IPS-11a (cell line): ENCODE results near the gene XYLB.

ENCODE experiments used
- H3K4me3 ChIP-seq: one replicate; pipeline ENCODE4 v1.5.1; 2013; ENCODE audit warnings: low read depth, low read length, control low read depth

Gene XYLB

DNA sequence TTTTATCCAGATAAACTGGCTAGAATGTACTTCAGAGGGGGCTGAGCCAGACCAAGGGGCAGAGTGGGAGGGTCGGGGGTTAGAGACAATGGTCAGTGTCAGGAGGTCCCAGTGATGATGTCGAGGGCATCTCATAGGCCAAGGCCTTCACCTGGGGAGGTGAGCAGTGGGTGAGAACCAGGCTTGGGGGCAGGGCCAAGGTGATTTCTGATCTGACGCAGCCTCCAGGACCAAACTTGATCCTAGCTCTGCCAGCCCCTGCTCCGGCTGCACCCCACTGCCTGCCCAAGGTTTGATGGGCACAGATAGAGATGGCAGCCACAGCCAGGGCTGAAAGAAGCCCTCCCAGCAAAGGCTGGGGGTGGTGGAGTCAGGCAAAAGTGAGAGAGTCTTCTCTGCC, 14.9 kb downstream of the XYLB start:
- no peak overlapping the region for H3K4me3 ChIP-seq

DNA sequence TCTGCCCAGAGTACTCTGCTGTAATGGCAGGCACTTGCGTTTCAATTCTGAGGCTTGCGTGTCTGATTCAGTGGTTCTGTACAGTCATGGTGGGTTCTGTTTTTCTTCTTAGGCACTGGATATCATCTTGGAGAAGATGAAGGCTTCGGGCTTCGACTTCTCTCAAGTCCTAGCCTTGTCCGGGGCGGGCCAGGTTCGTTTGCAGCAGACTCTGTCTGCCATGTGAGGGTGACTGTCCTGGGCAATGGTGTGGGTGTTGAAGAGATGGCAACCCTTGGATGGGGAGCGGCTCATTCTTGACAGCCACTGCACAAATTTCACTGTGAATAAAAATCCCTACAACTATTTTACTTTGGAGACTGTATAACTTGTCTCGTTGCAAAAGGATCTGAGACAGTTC, 16.2 kb downstream of the XYLB start:
- H3K4me3 ChIP-seq = no peak overlapping the region

DNA sequence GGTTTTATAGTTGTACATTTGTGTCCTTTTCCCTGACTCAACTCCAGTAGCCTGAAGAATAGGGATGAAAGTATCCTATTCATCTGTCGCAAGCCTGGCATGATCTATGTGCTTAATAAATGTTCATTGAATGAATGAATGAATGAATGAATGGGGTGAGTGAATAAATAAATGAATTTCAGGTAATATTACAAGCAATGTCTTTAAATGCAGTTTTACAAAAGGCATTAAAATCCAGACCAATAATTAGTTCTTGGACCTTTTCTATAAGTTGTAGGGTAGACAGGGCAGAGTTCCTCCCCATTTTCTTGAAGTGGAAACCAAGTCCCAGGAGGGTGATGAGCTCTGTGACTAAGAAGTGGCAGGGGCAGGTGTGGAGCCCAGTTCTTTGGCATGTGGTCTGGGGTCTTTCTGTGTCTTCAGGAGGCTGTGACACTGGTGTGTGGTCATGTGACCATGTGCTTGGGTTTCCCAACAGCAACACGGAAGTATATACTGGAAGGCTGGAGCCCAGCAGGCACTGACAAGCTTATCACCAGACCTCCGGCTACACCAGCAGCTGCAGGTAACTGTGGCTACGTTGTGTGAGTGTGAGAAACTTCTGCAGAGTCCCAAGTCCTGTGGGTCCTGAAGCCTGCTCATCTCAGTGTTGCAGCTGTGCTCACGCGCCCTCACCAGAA, 18.3 kb downstream of the XYLB start:
- H3K4me3 ChIP-seq = no peak overlapping the region

DNA sequence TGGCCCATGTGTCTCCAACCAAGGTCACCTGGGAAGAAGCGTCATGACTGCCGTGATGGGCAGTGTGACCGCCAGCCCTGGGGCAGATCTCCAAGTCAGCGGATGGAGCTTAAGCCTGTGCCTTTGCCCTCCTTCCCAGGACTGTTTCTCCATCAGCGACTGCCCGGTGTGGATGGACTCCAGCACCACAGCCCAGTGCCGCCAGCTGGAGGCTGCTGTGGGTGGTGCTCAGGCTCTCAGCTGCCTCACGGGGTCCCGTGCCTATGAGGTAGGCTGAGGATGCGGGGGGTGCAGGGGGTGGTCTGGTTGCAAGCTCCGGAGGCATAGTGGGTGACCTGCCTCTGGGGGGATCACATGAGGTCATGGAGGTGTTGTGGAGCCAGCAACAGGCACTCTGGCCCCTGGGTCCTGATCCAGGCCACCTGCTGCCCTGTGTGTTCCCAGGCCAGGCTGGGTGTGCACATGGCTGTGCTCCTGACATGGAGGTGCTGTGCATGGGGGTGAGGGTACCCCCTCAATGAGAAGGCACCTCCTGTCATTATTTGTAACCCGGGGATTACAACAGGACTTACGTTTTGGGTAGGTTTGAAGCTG, 19.0 kb downstream of the XYLB start:
- H3K4me3 ChIP-seq = no peak overlapping the region

DNA sequence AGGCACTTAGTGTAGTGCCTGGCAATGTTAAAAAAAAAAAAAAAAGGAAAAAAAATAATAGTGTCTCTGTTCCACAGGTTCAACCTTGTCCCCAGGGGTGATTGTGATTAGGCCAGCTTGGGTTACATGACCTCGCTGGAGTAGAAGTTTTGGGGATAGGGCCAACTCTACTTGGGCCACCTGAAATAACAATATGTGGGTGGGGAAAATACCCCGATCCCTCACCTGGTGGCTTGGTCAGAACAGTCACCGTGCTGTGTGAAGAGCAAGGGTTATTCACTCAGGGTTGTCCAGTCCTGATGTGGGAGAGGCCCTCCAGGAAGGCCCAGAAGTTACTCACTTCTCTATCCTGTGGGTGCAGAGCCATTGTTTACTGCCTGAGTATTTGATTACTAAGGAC, 19.5 kb downstream of the XYLB start:
- H3K4me3 ChIP-seq = no peak overlapping the region

DNA sequence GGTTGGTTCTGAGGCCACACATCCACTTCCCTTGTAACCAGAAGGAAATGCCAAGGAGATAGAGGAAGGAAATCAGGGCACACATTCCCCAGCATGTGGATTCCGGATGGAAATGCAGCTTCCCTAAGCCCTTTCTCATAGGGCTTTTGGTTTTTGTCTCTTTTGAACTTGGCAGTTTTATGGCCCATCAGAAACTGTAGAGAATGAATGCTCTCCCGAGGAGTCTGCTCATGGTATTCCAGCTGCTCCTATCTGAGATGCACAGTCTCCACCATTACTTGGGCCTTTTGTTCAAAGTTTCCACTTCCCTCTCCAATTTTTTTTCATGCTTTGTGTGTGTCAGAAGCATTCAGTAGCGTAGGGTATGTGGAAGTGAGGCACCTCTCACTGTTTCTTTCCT, 21.2 kb downstream of the XYLB start:
- H3K4me3 ChIP-seq = no peak overlapping the region

DNA sequence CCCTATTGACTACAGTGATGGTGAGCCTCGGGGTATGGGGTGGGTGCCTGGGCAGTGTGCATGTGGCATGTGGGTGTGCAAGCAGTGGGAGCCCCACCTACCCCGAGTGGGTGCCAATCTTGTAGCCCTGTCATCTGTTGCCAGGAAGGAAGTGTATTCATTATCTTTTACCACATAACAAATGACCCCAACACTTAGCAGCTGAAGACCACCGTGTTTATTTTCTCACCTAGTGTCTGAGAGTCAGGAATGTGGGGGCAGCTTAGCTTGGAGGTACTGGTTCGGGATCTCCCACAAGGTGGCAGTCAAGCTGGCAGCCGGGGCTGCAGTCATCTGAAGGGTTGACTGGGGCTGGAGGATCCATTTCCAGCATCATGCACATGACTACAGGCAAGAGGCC, 21.7 kb downstream of the XYLB start:
- no peak overlapping the region for H3K4me3 ChIP-seq

DNA sequence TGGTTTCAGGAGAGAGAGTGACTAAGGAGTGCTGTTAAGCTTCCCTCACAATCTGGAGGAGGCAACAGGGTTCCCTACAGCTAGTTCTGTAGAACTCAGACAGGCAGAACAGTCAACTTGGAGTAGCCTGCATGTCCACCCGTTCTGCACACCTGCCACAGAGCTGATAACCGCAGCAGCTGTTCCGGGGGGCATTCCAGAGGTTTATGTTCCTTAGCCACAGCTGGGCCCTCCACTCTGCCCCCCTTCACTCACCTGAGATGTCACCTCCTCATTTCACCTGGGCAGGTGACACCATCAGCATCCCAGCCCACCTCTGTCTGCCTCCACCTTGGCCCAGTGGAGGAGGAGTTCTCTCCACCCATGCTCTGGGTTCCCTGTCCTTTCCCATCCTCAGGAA, 22.6 kb downstream of the XYLB start:
- no peak overlapping the region for H3K4me3 ChIP-seq

DNA sequence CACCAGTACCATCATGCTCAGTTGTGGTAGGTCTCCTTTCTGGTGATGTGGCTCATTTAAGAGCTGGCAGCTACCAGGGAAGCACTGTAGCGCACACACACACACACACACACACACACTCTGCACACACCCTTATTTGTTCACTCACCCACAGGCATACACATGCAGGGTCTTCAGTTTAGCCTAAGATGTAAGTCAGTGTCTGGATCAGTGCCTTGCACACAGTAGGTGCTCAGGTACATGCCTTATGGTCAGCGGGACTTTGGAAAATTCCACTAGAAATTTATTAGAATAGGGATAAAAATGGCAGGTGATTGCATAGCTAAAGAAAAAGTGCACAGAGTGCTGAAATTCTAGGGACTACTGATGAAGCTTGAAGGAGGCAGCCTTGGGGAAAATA, 23.6 kb downstream of the XYLB start:
- no peak overlapping the region for H3K4me3 ChIP-seq

DNA sequence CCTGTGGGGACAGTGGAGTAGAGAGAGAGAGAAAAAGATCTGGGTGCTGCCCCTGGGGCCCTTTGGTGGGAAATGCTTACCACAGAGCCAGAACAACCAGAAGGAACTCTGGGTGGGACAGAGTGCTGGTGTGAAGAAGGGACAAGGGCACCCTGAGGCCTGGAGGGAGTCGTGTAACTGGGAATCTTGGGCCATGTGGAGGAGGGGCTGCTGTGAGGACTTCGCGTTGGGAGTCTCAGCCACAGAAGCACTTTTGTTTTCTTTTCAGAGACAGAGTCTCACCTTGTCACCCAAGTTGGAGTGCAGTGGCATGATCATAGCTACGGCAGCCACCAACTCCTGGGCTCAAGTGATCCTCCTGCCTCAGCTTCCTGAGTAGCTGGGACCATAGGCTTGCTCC, 24.3 kb downstream of the XYLB start:
- H3K4me3 ChIP-seq = no peak overlapping the region

DNA sequence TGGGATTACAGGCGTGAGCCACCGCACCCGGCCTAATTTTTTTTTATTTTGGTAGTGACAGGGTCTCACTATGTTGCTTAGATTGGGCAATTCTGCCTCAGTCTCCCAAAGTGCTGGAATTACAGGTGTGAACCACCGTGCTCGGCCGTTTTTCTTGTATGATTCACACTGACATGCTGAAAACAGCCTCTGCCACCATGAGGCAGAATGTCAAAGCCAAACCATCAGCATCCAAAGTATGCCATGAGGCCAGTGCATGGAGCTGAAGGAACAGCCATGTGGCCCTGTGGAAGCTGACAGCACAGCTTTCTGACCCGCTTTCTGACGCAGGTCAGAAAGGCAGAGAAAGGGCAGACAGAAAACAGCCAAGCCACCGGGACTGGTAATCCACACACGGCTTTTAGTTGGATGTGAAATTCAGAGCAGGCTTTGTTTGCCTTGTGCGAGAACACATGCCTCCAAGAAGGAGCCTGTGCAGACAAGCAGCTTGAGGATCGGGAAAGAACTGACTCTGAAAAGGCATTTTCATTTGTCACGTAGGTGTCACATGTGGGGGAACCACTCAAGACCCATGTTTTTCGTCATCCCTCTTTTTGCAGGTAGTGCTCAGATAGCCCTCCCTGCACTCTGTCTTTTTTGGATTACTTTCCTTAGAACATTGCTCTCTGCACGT, 25.1 kb downstream of the XYLB start:
- no peak overlapping the region for H3K4me3 ChIP-seq

DNA sequence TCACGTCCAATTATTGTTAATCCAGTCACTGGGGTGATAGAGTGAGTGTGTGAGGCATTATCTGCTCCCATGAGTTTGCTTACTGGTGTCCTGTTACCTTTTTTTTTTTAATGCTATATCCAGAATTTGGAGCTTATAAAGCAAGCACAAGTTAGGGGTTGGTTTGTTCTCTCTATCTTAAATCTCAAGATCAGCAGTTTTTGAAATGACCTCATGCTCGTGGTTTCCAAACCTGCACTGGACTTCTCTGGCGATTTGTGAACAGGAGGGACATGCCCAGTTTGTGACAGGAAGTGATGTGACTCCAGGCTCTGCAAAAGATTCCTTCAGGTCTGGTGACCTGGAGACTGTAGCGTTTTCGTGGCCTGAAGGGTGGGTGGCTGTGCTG, 25.6 kb downstream of the XYLB start:
- H3K4me3 ChIP-seq = no peak overlapping the region

DNA sequence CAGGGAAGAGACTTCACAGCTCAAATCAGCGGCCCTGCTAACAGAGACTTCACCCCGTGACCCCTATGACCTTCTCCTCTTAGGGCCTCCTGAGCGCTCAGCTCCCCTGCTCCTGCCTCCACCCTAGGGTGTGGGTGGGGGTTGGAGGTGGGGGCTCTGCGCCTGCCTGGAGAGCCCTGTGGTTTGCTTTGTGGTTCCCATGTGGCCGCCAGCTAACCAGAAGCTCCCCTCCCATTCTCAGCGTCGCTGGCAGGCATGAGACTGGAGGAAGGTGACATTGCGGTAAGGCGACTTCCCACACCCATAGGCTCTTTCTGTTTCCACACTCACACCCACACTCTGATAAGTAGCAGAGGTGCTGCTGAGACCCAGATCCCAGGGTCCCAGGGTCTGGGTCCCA, 27.6 kb downstream of the XYLB start:
- H3K4me3 ChIP-seq = no peak overlapping the region

DNA sequence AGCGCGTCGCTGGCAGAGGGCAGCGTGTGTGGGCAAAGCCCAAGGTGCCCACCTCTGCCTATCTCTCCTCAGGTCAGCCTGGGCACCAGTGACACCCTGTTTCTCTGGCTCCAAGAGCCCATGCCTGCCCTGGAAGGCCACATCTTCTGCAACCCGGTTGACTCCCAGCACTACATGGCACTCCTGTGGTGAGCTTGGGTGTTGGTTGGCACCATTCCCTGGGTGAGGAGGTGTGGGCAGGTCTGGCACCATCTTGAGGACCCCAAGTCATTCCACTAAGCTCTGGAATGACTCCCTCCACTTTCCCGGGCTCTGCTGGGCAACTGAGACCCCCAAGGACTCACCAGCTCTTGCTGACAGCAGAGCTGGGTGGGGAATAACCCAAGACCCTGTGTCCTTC, 28.5 kb downstream of the XYLB start:
- no peak overlapping the region for H3K4me3 ChIP-seq

DNA sequence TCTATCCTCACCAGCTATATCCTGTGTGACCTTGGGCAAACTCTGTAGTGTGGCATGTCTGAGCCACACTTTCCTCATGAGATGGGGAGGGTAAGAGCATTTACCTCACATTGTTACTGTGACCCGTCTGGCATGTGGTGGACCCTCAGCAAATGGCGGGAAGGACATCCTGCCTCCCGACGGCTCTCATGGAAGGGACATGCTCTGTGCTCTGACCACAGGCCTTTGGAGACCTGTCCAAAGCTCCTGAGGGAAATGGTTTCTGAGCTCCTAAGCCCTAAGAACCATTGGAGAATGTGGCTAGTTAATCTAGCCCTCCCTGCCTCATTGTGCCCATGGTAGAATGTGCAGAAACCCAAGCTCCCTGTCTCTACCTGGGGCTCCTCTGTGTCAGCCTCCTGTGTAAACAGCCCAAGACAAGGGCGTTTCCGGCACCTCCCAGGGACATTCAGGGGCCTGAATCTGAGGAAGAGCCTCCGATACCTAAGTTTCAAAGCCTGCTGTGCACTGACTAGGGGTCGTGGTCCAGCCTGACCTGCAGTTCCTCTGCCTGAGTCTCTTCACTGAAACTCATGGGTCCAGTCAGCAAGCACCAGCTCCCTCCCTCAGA, 29.0 kb downstream of the XYLB start:
- no peak overlapping the region for H3K4me3 ChIP-seq

DNA sequence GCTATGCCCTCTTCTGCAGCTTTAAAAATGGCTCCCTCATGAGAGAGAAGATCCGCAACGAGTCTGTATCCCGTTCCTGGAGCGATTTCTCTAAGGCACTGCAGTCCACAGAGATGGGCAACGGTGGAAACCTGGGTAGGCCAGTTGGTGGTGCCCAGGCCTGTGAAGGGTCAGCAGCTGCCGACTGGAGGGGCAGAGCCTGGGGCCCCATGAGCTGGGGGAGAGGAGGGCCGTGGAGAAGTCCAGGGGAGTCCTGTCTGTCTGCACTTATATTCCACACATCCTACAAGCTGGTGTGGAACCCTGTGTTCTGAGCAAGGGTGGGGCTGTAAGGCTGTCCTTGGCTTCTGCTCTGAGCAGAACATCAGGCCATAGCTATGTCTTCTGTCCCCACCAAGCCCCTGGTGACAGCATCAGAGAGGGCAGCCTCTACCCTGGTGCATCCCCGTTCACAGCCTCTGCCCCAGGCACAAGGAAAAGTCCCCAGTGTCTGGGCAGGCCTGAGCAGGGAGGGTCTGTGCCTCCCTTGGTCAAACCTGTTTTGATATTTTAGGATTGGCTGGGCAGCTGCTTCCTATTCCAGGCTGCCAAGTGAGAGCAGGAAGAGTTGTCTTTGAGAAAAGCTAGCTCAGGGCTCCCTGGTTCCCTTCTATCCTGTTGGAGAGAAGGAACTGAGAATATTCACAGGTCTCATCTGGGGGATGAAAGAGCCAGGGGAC, 29.7 kb downstream of the XYLB start:
- no peak overlapping the region for H3K4me3 ChIP-seq

DNA sequence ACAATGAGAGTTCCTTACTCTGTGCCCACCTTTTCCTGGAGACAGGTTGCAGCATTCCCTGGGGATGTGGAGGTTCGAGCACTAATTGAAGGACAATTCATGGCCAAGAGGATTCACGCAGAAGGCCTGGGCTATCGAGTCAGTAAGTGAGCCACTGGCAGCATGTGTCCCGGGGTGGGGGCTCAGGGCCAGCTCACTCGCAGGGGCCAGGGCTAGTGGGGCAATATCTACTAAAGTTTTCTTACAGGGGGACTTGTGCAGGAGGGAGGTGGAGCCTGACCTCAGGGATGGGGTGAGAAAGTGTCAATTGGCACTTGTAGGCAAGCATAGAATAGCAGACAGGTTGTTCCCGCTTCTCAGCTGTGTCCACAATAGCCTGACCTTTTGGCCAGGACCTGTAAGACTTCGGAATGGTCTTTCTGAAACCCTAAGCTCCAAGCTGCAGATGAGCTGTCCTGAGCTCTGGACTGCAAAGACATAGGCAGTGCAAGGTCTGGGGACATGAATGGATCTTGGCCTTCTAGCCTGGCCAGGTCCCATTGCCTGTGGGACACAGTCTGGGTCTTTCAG, 32.7 kb downstream of the XYLB start:
- H3K4me3 ChIP-seq = no peak overlapping the region

DNA sequence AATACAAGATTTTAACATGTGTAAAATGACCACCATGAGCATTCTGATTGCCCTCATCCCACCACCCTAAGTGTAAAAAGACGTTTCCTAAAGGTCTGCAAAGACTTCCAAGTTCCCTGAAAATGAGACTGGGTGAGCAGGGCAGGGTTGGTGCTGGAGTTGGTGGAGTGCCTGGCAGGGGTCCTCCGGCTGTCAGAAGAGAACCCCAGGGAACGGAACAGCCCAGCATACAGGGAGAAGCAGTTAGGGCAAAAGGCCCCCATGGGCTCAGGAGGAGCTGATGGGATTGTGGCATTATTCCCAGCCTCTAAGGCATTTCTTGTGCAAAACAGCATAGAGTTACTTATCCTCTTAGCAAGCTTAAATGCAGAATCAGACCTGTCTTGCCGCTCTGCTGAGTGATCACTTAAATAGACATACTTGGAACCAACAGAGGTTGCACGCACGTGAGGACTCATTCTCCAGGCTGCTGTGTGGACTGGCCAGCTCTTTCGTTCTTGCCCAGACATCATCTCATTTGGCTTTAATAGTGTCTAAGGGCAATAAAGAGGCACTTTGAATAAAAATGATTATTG, 36.0 kb downstream of the XYLB start:
- H3K4me3 ChIP-seq = no peak overlapping the region

DNA sequence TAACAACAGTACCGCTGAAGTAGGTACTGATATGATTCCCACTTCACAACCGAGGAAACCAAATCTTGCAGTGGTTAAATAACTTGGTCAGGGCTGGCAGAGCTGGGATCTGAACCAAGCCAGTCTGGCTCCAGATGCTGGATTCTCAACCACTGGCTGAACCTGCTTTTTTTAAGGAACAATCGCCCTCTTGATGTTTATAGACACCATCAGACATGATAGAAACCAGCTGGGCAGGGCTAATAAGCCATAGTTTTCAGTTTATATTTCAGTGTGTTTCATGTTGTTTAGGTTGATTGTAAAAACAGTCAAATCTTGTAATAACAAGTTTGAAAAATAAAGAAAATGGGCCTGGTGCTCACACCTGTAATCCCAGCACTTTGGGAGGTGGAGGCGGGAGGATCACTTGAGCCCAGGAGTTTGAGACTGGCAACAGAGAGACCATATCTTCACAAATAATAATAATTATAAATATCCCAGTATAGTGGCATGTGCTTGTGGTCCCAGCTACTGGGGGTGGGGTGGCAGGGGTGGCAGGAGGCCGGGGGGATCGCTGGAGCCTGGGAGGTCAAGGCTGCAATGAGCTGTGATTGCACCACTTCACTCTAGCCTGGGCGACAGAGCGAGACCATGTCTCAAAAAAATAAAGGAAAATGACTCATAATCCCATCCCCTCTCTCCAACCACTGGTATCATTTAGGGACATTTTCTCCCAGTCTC, 36.7 kb downstream of the XYLB start:
- H3K4me3 ChIP-seq = no peak overlapping the region
